ENCODE measurements around the gene DEXI.
"Not testable (repeated sequence)": the region's sequence is repeated elsewhere in the genome, so short reads cannot be mapped to it uniquely, and the experiment has no call there.

DEXI gene

DNA sequence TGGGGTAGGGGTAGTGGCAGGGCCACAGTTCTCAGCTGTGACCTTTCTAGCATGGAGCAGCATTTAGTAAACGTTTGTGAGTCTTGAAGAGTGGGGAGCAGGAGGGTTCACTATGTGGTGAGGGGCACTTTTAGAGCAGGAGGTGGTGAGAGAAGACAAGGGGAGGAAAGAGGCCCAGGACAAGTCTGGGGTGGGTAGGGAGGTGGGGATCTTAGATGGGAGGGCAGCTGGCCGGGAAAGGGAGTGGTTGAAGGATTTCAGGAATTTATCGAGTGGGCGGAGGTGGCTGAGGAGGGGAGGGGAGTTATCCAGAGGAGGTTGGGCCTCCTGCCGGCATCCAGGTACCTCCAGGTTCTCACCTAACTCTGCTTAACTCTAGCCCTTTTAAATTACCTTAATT is 4.0 kb upstream of the DEXI start:
- POLR2A ChIA-PET = interaction anchor here (1.2 kb wide), 1 partner anchor 309 kb away, joined by 4 read pairs; no protein-coding TSS in a partner anchor
- no peak for DNase-seq (ENCODE audit: extremely low spot score)
- CTCF ChIA-PET = interaction anchor here (17.8 kb wide), 1 partner anchor 18 kb away, joined by 305 read pairs; no protein-coding TSS in a partner anchor
- TF ChIP-seq, protein P1, sequence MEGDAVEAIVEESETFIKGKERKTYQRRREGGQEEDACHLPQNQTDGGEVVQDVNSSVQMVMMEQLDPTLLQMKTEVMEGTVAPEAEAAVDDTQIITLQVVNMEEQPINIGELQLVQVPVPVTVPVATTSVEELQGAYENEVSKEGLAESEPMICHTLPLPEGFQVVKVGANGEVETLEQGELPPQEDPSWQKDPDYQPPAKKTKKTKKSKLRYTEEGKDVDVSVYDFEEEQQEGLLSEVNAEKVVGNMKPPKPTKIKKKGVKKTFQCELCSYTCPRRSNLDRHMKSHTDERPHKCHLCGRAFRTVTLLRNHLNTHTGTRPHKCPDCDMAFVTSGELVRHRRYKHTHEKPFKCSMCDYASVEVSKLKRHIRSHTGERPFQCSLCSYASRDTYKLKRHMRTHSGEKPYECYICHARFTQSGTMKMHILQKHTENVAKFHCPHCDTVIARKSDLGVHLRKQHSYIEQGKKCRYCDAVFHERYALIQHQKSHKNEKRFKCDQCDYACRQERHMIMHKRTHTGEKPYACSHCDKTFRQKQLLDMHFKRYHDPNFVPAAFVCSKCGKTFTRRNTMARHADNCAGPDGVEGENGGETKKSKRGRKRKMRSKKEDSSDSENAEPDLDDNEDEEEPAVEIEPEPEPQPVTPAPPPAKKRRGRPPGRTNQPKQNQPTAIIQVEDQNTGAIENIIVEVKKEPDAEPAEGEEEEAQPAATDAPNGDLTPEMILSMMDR (IDR thresholded peaks at IDR 0.05; ENCODE audit: control extremely low read depth, extremely low read depth, low read depth, missing control alignments) = no peak

DNA sequence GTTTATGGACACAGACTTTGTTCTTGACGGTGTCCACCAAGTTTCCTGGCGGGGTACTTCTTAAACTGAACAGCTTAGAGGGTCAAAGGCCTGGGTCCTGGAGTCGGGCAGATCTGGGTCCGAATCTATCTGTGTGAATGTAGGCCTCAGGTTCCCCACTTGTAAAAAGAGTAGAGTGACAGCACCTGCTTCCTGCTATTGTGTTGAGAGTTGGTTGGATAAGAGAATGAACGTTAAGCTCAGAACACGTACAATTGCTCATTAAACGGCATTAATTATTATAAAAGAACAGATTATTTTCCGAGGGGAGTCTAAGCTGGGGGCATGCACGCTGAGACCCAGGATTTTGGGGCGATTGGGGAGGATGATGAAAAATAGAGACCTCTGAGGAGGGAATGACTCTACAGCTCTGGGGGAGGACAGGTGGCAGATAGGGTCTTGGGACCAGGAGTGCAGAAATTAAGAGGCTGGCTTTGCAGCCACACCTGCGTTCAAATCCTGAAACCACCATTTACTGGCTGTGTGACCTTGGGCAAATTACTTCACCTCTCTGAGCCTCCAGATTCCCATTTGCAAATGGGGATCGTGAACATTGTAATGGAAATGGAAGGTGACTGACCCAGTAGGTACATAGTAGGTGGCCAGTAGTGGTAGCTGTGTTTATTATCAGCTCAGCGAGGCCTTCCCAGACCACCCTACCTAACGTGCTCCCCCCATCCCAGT is 3.0 kb upstream of the DEXI start:
- TF ChIP-seq, protein P1 (IDR thresholded peaks at IDR 0.05; ENCODE audit: control extremely low read depth, extremely low read depth, low read depth, missing control alignments) = no peak
- CTCF ChIA-PET = interaction anchor here (0.7 to 17.8 kb wide), 5 partner anchors 8 to 30 kb away, joined by 3 to 305 read pairs (median 3); no protein-coding TSS in a partner anchor

DNA sequence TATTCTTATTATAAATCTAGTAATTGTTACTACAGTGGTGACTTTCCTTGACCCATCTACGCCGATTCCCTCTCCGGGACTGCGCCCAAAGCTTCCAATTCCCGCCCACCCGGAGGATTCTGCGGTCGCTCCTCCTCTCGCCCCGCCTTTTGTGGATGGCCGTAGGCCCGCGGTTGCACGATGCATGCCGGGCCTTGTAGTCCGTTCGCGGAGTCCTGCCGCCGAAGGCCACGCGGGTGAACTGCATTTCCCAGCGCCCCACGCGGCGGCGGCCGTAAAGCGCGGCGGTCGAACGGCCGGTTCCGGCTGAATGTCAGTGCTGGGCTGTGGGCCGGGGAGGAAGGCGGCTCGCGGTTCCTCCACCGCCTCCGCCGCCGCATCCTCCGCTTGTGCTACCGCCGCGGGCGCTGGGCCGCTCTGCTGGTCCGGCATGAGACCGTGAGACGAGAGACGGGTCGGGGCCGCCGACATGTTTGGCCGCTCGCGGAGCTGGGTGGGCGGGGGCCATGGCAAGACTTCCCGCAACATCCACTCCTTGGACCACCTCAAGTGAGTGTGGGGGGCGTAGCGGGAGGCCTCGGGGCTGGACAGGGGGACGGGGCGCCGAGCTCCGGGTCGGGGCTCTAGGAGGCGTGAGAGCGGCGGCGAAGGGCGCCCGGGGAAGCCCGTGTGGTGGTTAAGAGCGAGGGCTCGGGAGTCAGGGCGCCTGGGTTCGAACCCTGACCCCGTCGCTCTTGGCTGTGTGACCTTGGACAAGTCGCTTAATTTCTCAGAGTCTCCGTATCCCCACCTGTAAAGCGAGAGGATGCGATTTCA is 2.2 kb upstream of the DEXI start, which contains the start of gene CLEC16A:
Gene CLEC16A, plus strand, starts transcription at position 316 of the 816 bp plus-strand sequence. Its CDS starts 154 bp downstream, at position 470.
- ChIA-PET POLR2A (interaction anchor here (0.7 to 1.6 kb wide), 3 partner anchors 107 to 311 kb away, joined by 3 to 6 read pairs (median 4); partner anchors contain the start of gene SOCS1), CTCF (interaction anchor here (1.0 to 17.8 kb wide), 4 partner anchors 8 to 26 kb away, joined by 3 to 305 read pairs (median 8); no protein-coding TSS in a partner anchor)
- DNase-seq (ENCODE audit: extremely low spot score) = peak; percentile 92
- TF ChIP-seq, protein P1 (IDR thresholded peaks at IDR 0.05; ENCODE audit: control extremely low read depth, extremely low read depth, low read depth, missing control alignments) = no peak

More for the DNA sequence above, 3.0 kb upstream of the DEXI start:
- DNase-seq (ENCODE audit: extremely low spot score) = no peak
- POLR2A ChIA-PET = interaction anchor here (0.7 to 1.6 kb wide), 3 partner anchors 108 to 310 kb away, joined by 3 to 6 read pairs (median 4); partner anchors contain the start of gene SOCS1

DNA sequence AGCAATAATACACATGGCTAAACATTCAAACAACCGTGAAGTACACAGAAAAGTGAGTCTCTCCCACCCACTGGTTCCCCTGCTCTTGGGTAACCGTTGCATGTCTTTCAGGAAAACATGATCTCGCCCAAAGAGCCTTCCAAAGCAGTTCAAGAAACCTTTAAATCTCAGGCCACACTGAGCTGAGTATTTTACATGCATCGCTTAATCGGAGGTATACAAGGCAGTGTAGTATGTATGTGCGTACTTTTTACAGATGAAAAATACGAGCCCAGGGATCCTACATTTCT is 741 bp upstream of the DEXI start:
- ChIA-PET POLR2A (interaction anchor here (1.3 kb wide), 1 partner anchor 313 kb away, joined by 9 read pairs; the partner anchor contains the start of gene SOCS1), CTCF (no interaction called here)
- DNase-seq (ENCODE audit: extremely low spot score) = no peak
- TF ChIP-seq, protein P1 (IDR thresholded peaks at IDR 0.05; ENCODE audit: control extremely low read depth, extremely low read depth, low read depth, missing control alignments) = no peak

DNA sequence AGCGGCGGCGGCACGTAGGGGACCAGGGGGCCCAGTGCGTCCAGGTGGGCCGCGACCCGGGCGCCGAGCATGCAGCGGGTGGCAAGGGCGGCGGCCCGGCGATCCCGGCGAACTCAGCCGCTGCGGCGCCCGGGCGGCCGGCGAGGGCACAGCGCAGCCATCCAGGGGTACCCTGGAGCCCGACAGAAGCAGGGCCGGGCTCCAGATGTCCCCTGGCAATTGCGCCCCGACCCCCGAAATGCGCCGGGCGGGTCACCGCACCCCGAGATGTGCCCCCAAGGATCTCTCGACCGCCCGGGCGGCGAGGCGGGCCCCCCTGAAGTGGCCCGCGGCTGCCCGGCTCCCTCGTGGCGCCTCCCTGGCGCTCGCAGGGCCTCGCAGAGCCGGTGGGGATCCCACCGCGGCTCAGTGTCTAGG is 325 bp downstream of the DEXI start:
- not testable (repeated sequence) for DNase-seq (ENCODE audit: extremely low spot score)
- ChIA-PET POLR2A (interaction anchor here (1.0 to 1.3 kb wide), 3 partner anchors 10 to 314 kb away, joined by 3 to 9 read pairs (median 3); partner anchors contain the start of genes NUBP1 and SOCS1), CTCF (interaction anchor here (0.7 to 1.0 kb wide), 4 partner anchors 12 to 314 kb away, joined by 3 to 4 read pairs (median 4); partner anchors contain the start of gene SOCS1)

DNA sequence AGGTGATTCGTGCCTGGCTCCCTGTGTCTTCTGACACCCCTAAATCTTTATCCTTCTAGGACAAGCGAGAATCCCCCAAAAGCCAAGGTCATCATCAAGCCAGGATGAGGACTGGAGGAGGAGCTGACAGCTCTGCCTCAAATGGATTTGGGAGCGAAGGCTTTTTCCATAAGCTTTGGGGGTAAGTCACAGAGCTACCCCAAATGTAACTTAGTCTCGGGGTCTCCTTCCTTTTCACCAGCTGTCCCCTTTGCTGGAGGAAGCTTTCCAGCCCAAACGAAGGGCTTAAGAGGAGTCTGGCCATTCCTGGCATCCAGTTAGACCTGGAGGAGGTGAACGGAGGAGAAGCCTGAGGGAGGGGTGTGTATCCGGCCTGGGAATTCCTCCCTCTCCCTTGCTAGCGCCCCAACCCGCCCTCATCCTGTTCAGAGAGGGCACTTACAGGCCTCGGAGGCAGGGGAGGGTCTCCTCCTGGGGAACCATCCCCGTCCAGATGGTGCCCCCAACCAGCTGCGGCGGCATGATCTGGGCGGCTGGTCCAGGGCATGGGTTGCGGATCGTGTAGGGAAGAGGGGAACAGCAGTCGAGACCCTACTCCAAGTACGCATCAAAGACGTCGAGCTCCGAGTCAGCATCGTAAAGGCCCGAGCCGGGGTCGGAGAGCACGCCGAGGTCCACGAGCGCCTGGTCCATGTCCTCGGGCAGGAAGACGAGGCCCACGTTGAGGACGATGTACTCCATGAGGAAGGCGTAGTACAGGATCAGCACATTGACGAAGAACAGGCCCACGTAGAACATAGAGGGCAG is 938 bp downstream of the DEXI start:
- ChIA-PET CTCF (interaction anchor here (0.9 to 2.1 kb wide), 4 partner anchors 8 to 23 kb away, joined by 3 to 11 read pairs (median 6); no protein-coding TSS in a partner anchor), POLR2A (interaction anchor here (1.1 to 1.2 kb wide), 2 partner anchors 11 to 197 kb away, joined by 3 read pairs; no protein-coding TSS in a partner anchor)
- no peak for DNase-seq (ENCODE audit: extremely low spot score)
- TF ChIP-seq, protein P1 (IDR thresholded peaks at IDR 0.05; ENCODE audit: control extremely low read depth, extremely low read depth, low read depth, missing control alignments) = no peak

All from GM10248 (cell line).